ENCODE data around the gene NOD2. TPM values are rescaled to one million over a fixed set of nuclear protein-coding genes. Genes with fewer than 3 reads are reported as not detected.

The NOD2 gene
- total and polyA plus RNA-seq, 2 of the 13 experiments (the other 11 are each of a cell fraction or from before 2014, with no cell fraction given), result 0.27 to 0.81 TPM

GRCh38 chr16:50692999-50693781 lies at the start of gene NOD2 (continued):
- TF ChIP-seq ZNF275 (CRISPR knock-in tag; IDR thresholded peaks at IDR 0.05; ENCODE audit: borderline replicate concordance), result no peak
- no peak for TF ChIP-seq ZNF362 (CRISPR knock-in tag; IDR thresholded peaks at IDR 0.05; ENCODE audit: borderline replicate concordance)
- no peak for TF ChIP-seq FOXM1 (CRISPR knock-in tag; IDR thresholded peaks at IDR 0.05)
- no peak for TF ChIP-seq ZUFSP (CRISPR knock-in tag; IDR thresholded peaks at IDR 0.05; ENCODE audit: borderline replicate concordance)
- TF ChIP-seq ZNF3 (CRISPR knock-in tag; IDR thresholded peaks at IDR 0.05), result no peak
- no peak for TF ChIP-seq HMGA1 (CRISPR knock-in tag; conservative IDR thresholded peaks at IDR 0.05)
- TF ChIP-seq CSRNP2 (CRISPR knock-in tag; conservative IDR thresholded peaks at IDR 0.05; ENCODE audit: low read depth), result no peak
- no peak for TF ChIP-seq NFATC3 (CRISPR knock-in tag; IDR thresholded peaks at IDR 0.05)
- no peak for TF ChIP-seq ZNF75D (CRISPR knock-in tag; IDR thresholded peaks at IDR 0.05; ENCODE audit: borderline replicate concordance)
- TF ChIP-seq ZC3H13 (CRISPR knock-in tag; IDR thresholded peaks at IDR 0.05), result no peak
- no peak for TF ChIP-seq ZBTB34 (CRISPR knock-in tag; IDR thresholded peaks at IDR 0.05)
- TF ChIP-seq NR2F2 (IDR thresholded peaks at IDR 0.05; ENCODE audit: borderline replicate concordance, low read depth), result no peak
- TF ChIP-seq ZNF562 (CRISPR knock-in tag; IDR thresholded peaks at IDR 0.05; ENCODE audit: borderline replicate concordance), result no peak
- TF ChIP-seq ZSCAN20 (CRISPR knock-in tag; IDR thresholded peaks at IDR 0.05; ENCODE audit: borderline replicate concordance), result no peak
- TF ChIP-seq SNAPC5 (CRISPR knock-in tag; IDR thresholded peaks at IDR 0.05; ENCODE audit: borderline replicate concordance), result no peak
- TF ChIP-seq KDM5B (CRISPR knock-in tag; IDR thresholded peaks at IDR 0.05; ENCODE audit: borderline replicate concordance), result no peak

Measured in HepG2 (cell line).